Peyer's patch (tissue), 4 donors: ENCODE results near the gene FBXL19.

Experiments used
- POLR2A ChIP-seq, 2 donors: fragments of 450-650 bp; IDR thresholded peaks; one replicate each; pipeline ENCODE4 v1.5.1; 2017; ENCODE audit warnings: antibody characterized with exemption in 2 of 2, mild to moderate bottlenecking in 2 of 2, moderate library complexity in 2 of 2
- TF ChIP-seq, protein P1 (sequence below), 6 experiments: fragments of 450-650 bp in 4 of 6; fragments of 200-600 bp in 2 of 6; sonication (generic) in 1 of 6; IDR thresholded peaks; one replicate each; pipeline ENCODE4 v1.5.1; 2017 to 2019; ENCODE audit warnings: antibody characterized with exemption in 6 of 6, mild to moderate bottlenecking in 3 of 6, moderate library complexity in 1 of 6

GRCh38 chr16:30941600-30942425, 18.4 kb downstream of the FBXL19 start:
- no peak for TF ChIP-seq POLR2A (IDR thresholded peaks at IDR 0.05)
- TF ChIP-seq, protein P1, sequence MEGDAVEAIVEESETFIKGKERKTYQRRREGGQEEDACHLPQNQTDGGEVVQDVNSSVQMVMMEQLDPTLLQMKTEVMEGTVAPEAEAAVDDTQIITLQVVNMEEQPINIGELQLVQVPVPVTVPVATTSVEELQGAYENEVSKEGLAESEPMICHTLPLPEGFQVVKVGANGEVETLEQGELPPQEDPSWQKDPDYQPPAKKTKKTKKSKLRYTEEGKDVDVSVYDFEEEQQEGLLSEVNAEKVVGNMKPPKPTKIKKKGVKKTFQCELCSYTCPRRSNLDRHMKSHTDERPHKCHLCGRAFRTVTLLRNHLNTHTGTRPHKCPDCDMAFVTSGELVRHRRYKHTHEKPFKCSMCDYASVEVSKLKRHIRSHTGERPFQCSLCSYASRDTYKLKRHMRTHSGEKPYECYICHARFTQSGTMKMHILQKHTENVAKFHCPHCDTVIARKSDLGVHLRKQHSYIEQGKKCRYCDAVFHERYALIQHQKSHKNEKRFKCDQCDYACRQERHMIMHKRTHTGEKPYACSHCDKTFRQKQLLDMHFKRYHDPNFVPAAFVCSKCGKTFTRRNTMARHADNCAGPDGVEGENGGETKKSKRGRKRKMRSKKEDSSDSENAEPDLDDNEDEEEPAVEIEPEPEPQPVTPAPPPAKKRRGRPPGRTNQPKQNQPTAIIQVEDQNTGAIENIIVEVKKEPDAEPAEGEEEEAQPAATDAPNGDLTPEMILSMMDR (IDR thresholded peaks at IDR 0.05) = peak; percentile 75 to 94 (median 89)
